Inferior parietal cortex (tissue), 1 donor: ENCODE measurements around the gene CXXC1.
A peak's percentile ranks its signal among the peaks of the same experiment; 100 is the strongest.
"Not testable (repeated sequence)": the region's sequence is repeated elsewhere in the genome, so short reads cannot be mapped to it uniquely, and the experiment has no call there.

Source experiments
- DNase-seq: peaks from one replicate; pipeline ENCODE4 v3.0.0-alpha.2; 2016; ENCODE audit errors: extremely low spot score

Gene CXXC1

GRCh38 chr18:50287441-50288347, at the start of gene CXXC1:
Gene CXXC1 (minus strand): TSS chr18:50287692. CDS start chr18:50287589, 103 bp downstream.
- peak; percentile 98 for DNase-seq

DNA sequence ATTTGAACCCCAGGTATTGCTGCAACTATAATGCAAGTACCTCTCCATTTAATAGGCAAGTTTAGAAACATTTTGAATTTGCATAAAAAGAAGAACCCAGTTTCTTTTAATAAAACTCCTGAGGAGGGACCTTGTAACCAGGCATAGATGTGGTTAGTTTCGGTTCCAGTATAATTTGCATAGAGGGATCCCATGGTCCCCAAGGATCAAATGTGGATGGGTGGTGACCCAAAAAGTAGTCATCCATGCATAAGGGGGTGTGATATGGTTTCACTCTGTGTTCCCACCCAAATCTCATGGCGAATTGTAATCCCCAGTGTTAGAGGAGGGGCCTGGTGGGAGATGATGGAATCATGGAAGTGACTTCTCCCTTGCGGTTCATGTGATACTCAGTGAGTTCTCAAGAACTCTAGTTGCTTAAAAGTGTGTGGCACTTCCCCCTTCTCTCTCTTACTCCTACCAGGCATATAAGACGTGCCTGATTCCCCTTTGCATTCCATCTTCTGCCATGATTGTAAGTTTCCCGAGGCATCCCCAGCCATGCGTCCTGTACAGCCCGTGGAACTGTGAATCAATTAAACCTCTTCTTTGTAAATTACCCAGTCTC, 47.2 kb upstream of the CXXC1 start:
- DNase-seq, result no peak

GRCh38 chr18:50331691-50332090, 44.2 kb upstream of the CXXC1 start:
- DNase-seq, result no peak

DNA sequence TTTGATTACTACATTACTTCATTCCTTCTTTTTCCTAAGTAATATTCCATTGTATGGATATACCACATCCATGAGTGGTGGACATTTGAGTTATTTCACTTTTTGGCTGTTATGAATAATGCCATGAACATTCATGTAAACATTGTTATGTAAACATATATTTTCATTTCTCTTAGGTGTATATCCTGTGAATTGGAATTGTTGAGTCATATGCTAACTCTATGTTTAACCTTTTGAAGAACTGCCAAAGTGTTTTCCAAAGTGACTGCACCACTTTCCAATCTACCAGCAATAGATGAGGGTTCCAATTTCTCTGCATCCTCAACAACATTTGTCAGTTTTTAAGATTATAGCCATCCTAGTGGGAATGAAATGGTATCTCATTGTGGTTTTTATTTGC, 42.7 kb upstream of the CXXC1 start:
- DNase-seq, result no peak

- no peak for DNase-seq
Observed at GRCh38 chr18:50327983-50328382, 40.5 kb upstream of the CXXC1 start.

DNA sequence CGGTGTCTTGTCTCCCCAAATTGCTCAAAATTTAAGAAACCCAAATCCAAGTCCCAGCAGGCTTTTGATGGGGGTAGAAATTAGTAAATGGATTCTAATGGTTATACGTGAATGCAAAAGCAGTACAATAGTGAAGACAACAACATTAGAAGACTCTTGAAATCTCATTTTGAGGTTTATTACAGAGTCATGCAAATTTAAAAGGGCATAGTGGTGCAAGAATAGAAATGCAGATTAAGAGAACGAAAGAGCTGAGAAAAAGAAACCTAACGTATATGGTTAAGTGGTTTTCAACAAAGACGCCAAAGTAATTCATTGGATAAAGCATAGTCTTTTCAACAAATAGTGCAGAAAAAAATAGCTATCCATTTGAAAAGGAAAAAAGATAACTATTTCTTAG, 33.2 kb upstream of the CXXC1 start:
- DNase-seq, result no peak

- no peak for DNase-seq
Observed at GRCh38 chr18:50315100-50315871, 27.8 kb upstream of the CXXC1 start.

DNA sequence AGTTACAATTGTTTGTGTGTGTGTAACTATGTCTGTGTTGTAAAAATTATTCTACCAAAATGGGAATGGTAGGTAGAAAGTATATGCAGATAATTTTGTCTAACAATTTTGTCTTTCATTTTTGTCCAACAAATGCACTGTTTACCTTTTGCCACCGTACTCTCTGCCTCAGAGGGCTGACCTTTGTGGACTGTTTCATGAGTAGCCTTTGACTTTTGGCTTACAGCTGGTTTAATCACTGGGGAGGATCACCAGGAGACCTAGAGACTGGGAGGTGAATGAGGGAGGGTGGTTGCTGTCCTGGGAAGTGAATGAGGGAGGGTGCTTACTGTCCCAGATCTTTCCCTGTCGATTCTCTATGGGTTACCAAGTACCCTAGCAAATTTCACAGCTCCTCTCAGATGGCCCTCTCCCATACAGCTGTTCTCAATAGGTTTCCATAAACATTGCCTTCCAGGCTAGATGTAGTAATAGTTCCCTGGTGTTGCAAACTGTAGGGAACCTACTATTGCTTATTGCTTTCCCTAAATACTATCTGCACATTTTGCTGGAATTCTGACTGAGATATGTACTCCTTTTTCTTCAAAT, 26.5 kb upstream of the CXXC1 start:
- no peak for DNase-seq

- no peak for DNase-seq
Observed at GRCh38 chr18:50313031-50313607, 25.6 kb upstream of the CXXC1 start.

DNA sequence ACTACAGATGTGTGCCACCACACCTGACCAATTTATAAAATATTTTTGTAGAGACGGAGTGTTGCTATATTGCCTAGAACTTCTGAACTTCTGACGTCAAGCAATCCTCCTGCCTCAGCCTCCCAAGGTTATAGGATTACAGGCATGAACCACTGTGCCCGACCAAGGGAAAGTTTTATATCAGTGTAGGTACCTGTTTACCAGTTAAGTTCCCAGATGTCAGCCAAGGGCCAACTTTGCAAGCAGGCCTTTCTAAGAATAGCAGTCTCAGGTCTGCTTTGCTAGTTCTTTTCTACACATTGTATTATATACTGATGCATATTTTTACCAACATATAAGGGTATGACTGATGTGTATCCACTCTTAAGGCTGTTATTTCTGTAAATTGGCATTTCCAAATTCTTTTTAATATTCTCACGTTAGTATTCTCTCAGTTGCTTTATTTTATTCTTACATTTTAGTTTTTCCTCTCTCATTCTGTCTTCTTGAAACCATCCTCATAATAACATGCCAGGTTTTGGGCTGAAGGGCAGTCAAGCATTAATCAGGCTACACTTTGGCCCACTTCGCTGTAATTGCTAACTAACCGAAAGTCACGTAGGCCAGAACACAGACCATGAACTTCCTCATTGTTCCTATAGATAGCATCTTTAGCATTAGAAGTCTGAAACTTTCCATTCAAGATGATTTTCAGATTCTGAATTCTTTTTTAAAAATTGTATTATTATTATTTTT, 25.0 kb upstream of the CXXC1 start:
- no peak for DNase-seq

- no peak for DNase-seq
Observed at GRCh38 chr18:50311650-50312049, 24.2 kb upstream of the CXXC1 start.

DNA sequence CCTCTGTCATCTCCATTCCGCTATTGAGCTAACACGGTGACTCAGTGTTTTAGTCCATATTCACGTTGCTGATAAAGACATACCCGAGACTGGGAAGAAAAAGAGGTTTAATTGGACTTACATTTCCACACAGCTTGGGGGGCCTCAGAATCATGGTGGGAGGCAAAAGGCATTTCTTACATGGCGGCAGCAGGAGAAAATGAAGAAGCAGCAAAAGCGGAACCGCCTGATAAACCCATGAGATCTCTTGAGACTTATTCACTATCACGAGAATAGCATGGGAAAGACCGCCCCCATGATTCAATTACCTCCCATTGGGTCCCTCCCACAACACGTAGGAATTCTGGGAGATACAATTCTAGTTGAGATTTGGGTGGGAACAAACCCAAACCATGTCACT, 22.6 kb upstream of the CXXC1 start:
- no peak for DNase-seq

DNA sequence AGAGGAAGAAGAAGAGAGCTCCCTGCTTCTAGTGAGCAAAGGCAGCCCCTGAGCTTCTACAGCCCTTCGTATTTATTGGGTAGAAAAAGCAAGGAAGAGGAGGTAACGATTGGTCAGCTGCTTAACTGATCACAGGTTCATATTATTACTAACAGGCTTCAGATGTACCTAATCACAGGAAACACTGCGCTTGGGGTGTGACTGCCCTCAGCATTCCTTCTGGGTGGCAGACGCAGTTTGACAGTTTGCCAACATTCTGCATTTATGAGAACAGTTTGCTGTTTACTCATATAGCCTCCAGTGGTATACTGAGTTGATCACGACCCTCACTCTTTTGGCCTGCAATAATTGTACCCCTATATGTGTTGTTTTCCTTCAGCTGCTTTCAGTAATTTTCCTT, 21.4 kb upstream of the CXXC1 start:
- not testable (repeated sequence) for DNase-seq

- peak; percentile 88 for DNase-seq
Observed at GRCh38 chr18:50307738-50308470, 20.4 kb upstream of the CXXC1 start.

DNA sequence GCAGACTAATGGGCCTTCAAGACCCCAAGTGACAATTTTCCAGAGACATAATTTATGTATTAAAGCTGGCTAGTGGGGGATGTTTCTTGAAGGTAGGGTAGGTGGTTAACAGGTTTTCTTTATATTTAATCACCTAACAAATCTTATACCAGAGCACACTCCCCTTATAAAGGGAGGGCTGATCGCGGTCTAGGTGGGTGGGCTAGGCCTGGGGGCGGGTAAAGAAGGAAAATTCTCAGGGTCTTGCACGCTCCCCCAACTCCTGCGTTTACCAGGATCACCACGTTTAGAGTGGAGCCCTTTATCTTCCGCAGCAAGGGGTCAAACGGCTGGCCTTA, 19.9 kb upstream of the CXXC1 start:
- no peak for DNase-seq

- DNase-seq, result peak; percentile 5
Observed at GRCh38 chr18:50306944-50307343, 19.5 kb upstream of the CXXC1 start.

GRCh38 chr18:50301074-50301473, 13.6 kb upstream of the CXXC1 start:
- no peak for DNase-seq

DNA sequence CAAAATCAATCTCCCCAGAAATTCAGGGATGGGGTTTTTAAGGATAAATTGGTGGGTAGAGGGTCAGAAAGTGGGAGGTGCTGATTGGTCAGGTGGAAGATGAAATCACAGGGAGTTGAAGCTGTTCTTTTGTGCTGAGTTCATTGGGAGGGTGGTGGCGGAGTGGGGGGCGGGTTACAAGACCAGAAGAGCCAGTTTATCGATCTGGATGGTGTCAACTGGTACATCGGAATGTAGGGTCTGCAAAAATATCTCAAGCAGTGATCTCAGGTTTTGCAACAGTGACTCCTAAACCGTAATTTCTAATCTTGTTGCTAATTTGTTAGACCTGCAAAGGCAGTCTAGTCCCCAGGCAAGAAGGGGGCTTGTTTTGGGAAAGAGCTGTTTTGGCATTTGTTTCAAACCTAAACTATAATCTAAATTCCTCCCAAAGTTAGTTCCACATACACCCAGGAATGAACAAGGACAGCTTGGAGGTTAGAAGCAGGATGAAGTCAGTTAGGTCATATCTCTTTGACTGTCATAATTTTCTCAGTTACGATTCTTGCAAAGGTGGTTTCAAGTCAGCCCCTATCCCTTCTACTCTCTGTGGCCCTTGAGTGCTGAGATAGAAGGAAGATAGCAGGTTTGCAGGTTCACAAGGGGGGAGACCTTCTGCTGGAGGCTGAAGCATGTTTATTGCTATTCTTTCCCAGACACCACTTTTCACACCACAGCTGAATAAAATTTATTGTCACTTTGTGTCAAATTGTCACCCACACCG, 12.3 kb upstream of the CXXC1 start:
- DNase-seq, result no peak

- no peak for DNase-seq
Observed at GRCh38 chr18:50298443-50299284, 11.2 kb upstream of the CXXC1 start.
